ENCODE data around the gene JUP. TPM values are rescaled to one million over a fixed set of nuclear protein-coding genes. Genes with fewer than 3 reads are reported as not detected.

Gene JUP
- total RNA-seq, 2 donors from 2014 or later = 0.63 to 1.4 TPM

GRCh38 chr17:41768682-41769288 is 17.7 kb downstream of the JUP start:
- no peaks in the 10 kb centered on the region for H3K9me3 ChIP-seq (ENCODE audit: control insufficient read depth, low read length, poor library complexity, severe bottlenecking)

GRCh38 chr17:41767324-41768042 is 19.0 kb downstream of the JUP start:
- Mint-ChIP-seq H3K36me3 (ENCODE audit: low read depth) (no peaks in the 10 kb centered on the region), H3K27ac (no peak overlapping the region), H3K4me1 (peaks cover 5% of the 10 kb centered on the region), H3K4me3 (no peak overlapping the region), H3K27me3 (peaks cover 8% of the 10 kb centered on the region)
- DNase-seq (no peak), ATAC-seq (no peak)
- H3K9me3 ChIP-seq (ENCODE audit: control insufficient read depth, low read length, poor library complexity, severe bottlenecking) = no peaks in the 10 kb centered on the region

More at GRCh38 chr17:41768682-41769288, 17.7 kb downstream of the JUP start:
- no peak overlapping the region for H3K27ac Mint-ChIP-seq
- peaks cover 15% of the 10 kb centered on the region for H3K27me3 Mint-ChIP-seq
- H3K36me3 Mint-ChIP-seq (ENCODE audit: low read depth) = no peaks in the 10 kb centered on the region
- no peak for ATAC-seq
- no peak for DNase-seq
- H3K4me3 Mint-ChIP-seq = no peak overlapping the region
- H3K4me1 Mint-ChIP-seq = peaks cover 5% of the 10 kb centered on the region

GRCh38 chr17:41766135-41766534 is 20.4 kb downstream of the JUP start:
- H3K4me3 Mint-ChIP-seq = peak overlapping the region; percentile 5
- peaks cover 9% of the 10 kb centered on the region for H3K27me3 Mint-ChIP-seq
- no peak overlapping the region for H3K27ac Mint-ChIP-seq
- no peaks in the 10 kb centered on the region for H3K9me3 ChIP-seq (ENCODE audit: control insufficient read depth, low read length, poor library complexity, severe bottlenecking)
- DNase-seq = no peak
- peaks cover 2% of the 10 kb centered on the region for H3K4me1 Mint-ChIP-seq
- ATAC-seq = no peak
- H3K36me3 Mint-ChIP-seq (ENCODE audit: low read depth) = no peaks in the 10 kb centered on the region

- no peak overlapping the region for H3K27ac Mint-ChIP-seq
- H3K27me3 Mint-ChIP-seq = peaks cover 16% of the 10 kb centered on the region
- no peaks in the 10 kb centered on the region for H3K36me3 Mint-ChIP-seq (ENCODE audit: low read depth)
- ATAC-seq (no peak), DNase-seq (no peak)
- H3K4me3 Mint-ChIP-seq = no peak overlapping the region
- H3K9me3 ChIP-seq (ENCODE audit: control insufficient read depth, low read length, poor library complexity, severe bottlenecking) = no peaks in the 10 kb centered on the region
- peaks cover 2% of the 10 kb centered on the region for H3K4me1 Mint-ChIP-seq
Measured at GRCh38 chr17:41763327-41763726, 23.2 kb downstream of the JUP start.

- ATAC-seq = no peak
- no peak for DNase-seq
- peaks cover 2% of the 10 kb centered on the region for H3K4me1 Mint-ChIP-seq
- no peak overlapping the region for H3K4me3 Mint-ChIP-seq
- peaks cover 16% of the 10 kb centered on the region for H3K27me3 Mint-ChIP-seq
- no peaks in the 10 kb centered on the region for H3K36me3 Mint-ChIP-seq (ENCODE audit: low read depth)
- H3K9me3 ChIP-seq (ENCODE audit: control insufficient read depth, low read length, poor library complexity, severe bottlenecking) = no peaks in the 10 kb centered on the region
- H3K27ac Mint-ChIP-seq = no peak overlapping the region
Measured at GRCh38 chr17:41762841-41763240, 23.7 kb downstream of the JUP start.

GRCh38 chr17:41762391-41762790 is 24.1 kb downstream of the JUP start:
- Mint-ChIP-seq H3K36me3 (ENCODE audit: low read depth) (no peaks in the 10 kb centered on the region), H3K4me3 (peak overlapping the region; percentile 78), H3K4me1 (no peaks in the 10 kb centered on the region), H3K27ac (no peak overlapping the region), H3K27me3 (peaks cover 16% of the 10 kb centered on the region)
- no peak for DNase-seq
- no peaks in the 10 kb centered on the region for H3K9me3 ChIP-seq (ENCODE audit: control insufficient read depth, low read length, poor library complexity, severe bottlenecking)
- ATAC-seq = no peak

GRCh38 chr17:41760878-41761277 is 25.6 kb downstream of the JUP start:
- ATAC-seq (no peak), DNase-seq (no peak)
- Mint-ChIP-seq H3K4me3 (no peak overlapping the region), H3K4me1 (no peaks in the 10 kb centered on the region), H3K36me3 (ENCODE audit: low read depth) (no peaks in the 10 kb centered on the region), H3K27me3 (peaks cover 14% of the 10 kb centered on the region), H3K27ac (no peak overlapping the region)
- H3K9me3 ChIP-seq (ENCODE audit: control insufficient read depth, low read length, poor library complexity, severe bottlenecking) = no peaks in the 10 kb centered on the region

- peaks cover 11% of the 10 kb centered on the region for H3K27me3 Mint-ChIP-seq
- H3K36me3 Mint-ChIP-seq (ENCODE audit: low read depth) = no peaks in the 10 kb centered on the region
- H3K27ac Mint-ChIP-seq = no peak overlapping the region
- no peaks in the 10 kb centered on the region for H3K4me1 Mint-ChIP-seq
- H3K9me3 ChIP-seq (ENCODE audit: control insufficient read depth, low read length, poor library complexity, severe bottlenecking) = no peaks in the 10 kb centered on the region
- DNase-seq (no peak), ATAC-seq (no peak)
- no peak overlapping the region for H3K4me3 Mint-ChIP-seq
Measured at GRCh38 chr17:41758601-41759000, 27.9 kb downstream of the JUP start.

- no peak for DNase-seq
- Mint-ChIP-seq H3K4me3 (no peak overlapping the region), H3K4me1 (no peaks in the 10 kb centered on the region), H3K27ac (no peak overlapping the region), H3K36me3 (ENCODE audit: low read depth) (no peaks in the 10 kb centered on the region), H3K27me3 (peaks cover 16% of the 10 kb centered on the region)
- no peaks in the 10 kb centered on the region for H3K9me3 ChIP-seq (ENCODE audit: control insufficient read depth, low read length, poor library complexity, severe bottlenecking)
- no peak for ATAC-seq
Measured at GRCh38 chr17:41754066-41754465, 32.4 kb downstream of the JUP start.

- Mint-ChIP-seq H3K4me3 (no peak overlapping the region), H3K4me1 (peaks cover 3% of the 10 kb centered on the region), H3K36me3 (ENCODE audit: low read depth) (peaks cover 4% of the 10 kb centered on the region), H3K27ac (no peak overlapping the region), H3K27me3 (peaks cover 21% of the 10 kb centered on the region)
- ATAC-seq (no peak), DNase-seq (no peak)
- no peaks in the 10 kb centered on the region for H3K9me3 ChIP-seq (ENCODE audit: control insufficient read depth, low read length, poor library complexity, severe bottlenecking)
Measured at GRCh38 chr17:41751288-41751687, 35.2 kb downstream of the JUP start.

GRCh38 chr17:41750862-41751261 is 35.6 kb downstream of the JUP start:
- Mint-ChIP-seq H3K4me3 (no peak overlapping the region), H3K27ac (no peak overlapping the region), H3K27me3 (peaks cover 23% of the 10 kb centered on the region), H3K4me1 (peaks cover 3% of the 10 kb centered on the region), H3K36me3 (ENCODE audit: low read depth) (peaks cover 4% of the 10 kb centered on the region)
- ATAC-seq (no peak), DNase-seq (no peak)
- H3K9me3 ChIP-seq (ENCODE audit: control insufficient read depth, low read length, poor library complexity, severe bottlenecking) = no peaks in the 10 kb centered on the region

- no peaks in the 10 kb centered on the region for H3K9me3 ChIP-seq (ENCODE audit: control insufficient read depth, low read length, poor library complexity, severe bottlenecking)
- H3K27me3 Mint-ChIP-seq = peaks cover 19% of the 10 kb centered on the region
- no peak for DNase-seq
- H3K4me3 Mint-ChIP-seq = no peak overlapping the region
- no peak overlapping the region for H3K27ac Mint-ChIP-seq
- peaks cover 3% of the 10 kb centered on the region for H3K4me1 Mint-ChIP-seq
- ATAC-seq = no peak
- H3K36me3 Mint-ChIP-seq (ENCODE audit: low read depth) = peaks cover 4% of the 10 kb centered on the region
Measured at GRCh38 chr17:41748275-41748674, 38.2 kb downstream of the JUP start.

GRCh38 chr17:41741709-41742108 is 44.8 kb downstream of the JUP start:
- no peak for ATAC-seq
- peaks cover 4% of the 10 kb centered on the region for H3K36me3 Mint-ChIP-seq (ENCODE audit: low read depth)
- no peak overlapping the region for H3K4me3 Mint-ChIP-seq
- DNase-seq = no peak
- peaks cover 9% of the 10 kb centered on the region for H3K4me1 Mint-ChIP-seq
- no peak overlapping the region for H3K27ac Mint-ChIP-seq
- peaks cover 23% of the 10 kb centered on the region for H3K27me3 Mint-ChIP-seq
- no peaks in the 10 kb centered on the region for H3K9me3 ChIP-seq (ENCODE audit: control insufficient read depth, low read length, poor library complexity, severe bottlenecking)

- H3K27me3 Mint-ChIP-seq = peaks cover 29% of the 10 kb centered on the region
- DNase-seq = no peak
- ATAC-seq = no peak
- peaks cover 3% of the 10 kb centered on the region for H3K36me3 Mint-ChIP-seq (ENCODE audit: low read depth)
- peaks cover 7% of the 10 kb centered on the region for H3K4me1 Mint-ChIP-seq
- H3K4me3 Mint-ChIP-seq = no peak overlapping the region
- no peaks in the 10 kb centered on the region for H3K9me3 ChIP-seq (ENCODE audit: control insufficient read depth, low read length, poor library complexity, severe bottlenecking)
- no peak overlapping the region for H3K27ac Mint-ChIP-seq
Measured at GRCh38 chr17:41740506-41740905, 46.0 kb downstream of the JUP start.

Measured in T-helper 17 cell (primary cell).